ENCODE measurements around the gene ASAH2.
"Not testable (repeated sequence)": the region's sequence is repeated elsewhere in the genome, so short reads cannot be mapped to it uniquely, and the experiment has no call there.

Gene ASAH2

GRCh38 chr10:50250096-50250854 lies 1.0 kb downstream of the ASAH2 start:
- no peak for DNase-seq

- no peak for DNase-seq
These were observed 2.7 kb downstream of the ASAH2 start for GRCh38 chr10:50248598-50248997.

- no peak for DNase-seq
These were observed 3.3 kb downstream of the ASAH2 start for GRCh38 chr10:50248062-50248461.

- DNase-seq = no peak
These were observed 7.1 kb downstream of the ASAH2 start for GRCh38 chr10:50244201-50244600.

- DNase-seq = no peak
These were observed 8.5 kb downstream of the ASAH2 start for GRCh38 chr10:50242777-50243176.

- DNase-seq = not testable (repeated sequence)
These were observed 9.8 kb downstream of the ASAH2 start for GRCh38 chr10:50241478-50241877.

- DNase-seq = no peak
These were observed 16.8 kb downstream of the ASAH2 start for GRCh38 chr10:50234486-50234885.

- no peak for DNase-seq
These were observed 19.1 kb downstream of the ASAH2 start for GRCh38 chr10:50232261-50232639.

GRCh38 chr10:50231515-50232260 lies 19.6 kb downstream of the ASAH2 start:
- DNase-seq = no peak

- DNase-seq = no peak
These were observed 21.9 kb downstream of the ASAH2 start for GRCh38 chr10:50229460-50229859.

GRCh38 chr10:50228672-50229071 lies 22.6 kb downstream of the ASAH2 start:
- DNase-seq = no peak

- no peak for DNase-seq
These were observed 24.7 kb downstream of the ASAH2 start for GRCh38 chr10:50226610-50227009.

GRCh38 chr10:50224330-50224952 lies 26.9 kb downstream of the ASAH2 start:
- DNase-seq = peak; percentile 48

GRCh38 chr10:50222199-50222598 lies 29.1 kb downstream of the ASAH2 start:
- no peak for DNase-seq

- no peak for DNase-seq
These were observed 29.8 kb downstream of the ASAH2 start for GRCh38 chr10:50221470-50221869.

GRCh38 chr10:50219646-50220045 lies 31.7 kb downstream of the ASAH2 start:
- DNase-seq = no peak

- no peak for DNase-seq
These were observed 32.1 kb downstream of the ASAH2 start for GRCh38 chr10:50219200-50219599.

GRCh38 chr10:50216894-50217293 lies 34.4 kb downstream of the ASAH2 start:
- no peak for DNase-seq

- DNase-seq = no peak
These were observed 34.9 kb downstream of the ASAH2 start for GRCh38 chr10:50216418-50216817.

GRCh38 chr10:50211670-50212069 lies 39.6 kb downstream of the ASAH2 start:
- DNase-seq = no peak

GRCh38 chr10:50210876-50211275 lies 40.4 kb downstream of the ASAH2 start:
- no peak for DNase-seq
